Activated CD8-positive, alpha-beta memory T cell treated with anti-CD3 and anti-CD28 coated beads, Interleukin-2, amount 10 ng/mL, durations not matched to agents 7 days and 5 days (primary cell): ENCODE data around the gene SCAI. TPM values are rescaled to one million over a fixed set of nuclear protein-coding genes. Genes with fewer than 3 reads are reported as not detected.
"Not testable (repeated sequence)": the region's sequence is repeated elsewhere in the genome, so short reads cannot be mapped to it uniquely, and the experiment has no call there.

Experiments
- ATAC-seq: fragments of 150-1000 bp; cut with Tn5 transposase; one replicate; pipeline ENCODE4 v1.10.0; 2021; ENCODE audit warnings: moderate library complexity
- CTCF ChIA-PET: fragments of 350-600 bp; sonication (Branson Sonifier 250); formaldehyde crosslinking; loops from one replicate; lab custom pipeline; 2021; ENCODE audit warnings: antibody characterized with exemption; lab: Charles Lee
- DNase-seq: peaks from one replicate; pipeline ENCODE4 v3.0.0-alpha.2; 2020
- H3K27ac Mint-ChIP-seq: one replicate; pipeline ENCODE4 v1.8.0; 2021; ENCODE audit warnings: mild to moderate bottlenecking, mixed read lengths
- H3K27me3 Mint-ChIP-seq: one replicate; pipeline ENCODE4 v1.8.0; 2021; ENCODE audit warnings: mixed read lengths
- H3K36me3 Mint-ChIP-seq: one replicate; pipeline ENCODE4 v1.8.0; 2021; ENCODE audit warnings: mild to moderate bottlenecking, mixed read lengths
- H3K4me1 Mint-ChIP-seq: one replicate; pipeline ENCODE4 v1.8.0; 2021; ENCODE audit warnings: mixed read lengths
- H3K4me3 Mint-ChIP-seq: one replicate; pipeline ENCODE4 v1.8.0; 2021; ENCODE audit warnings: mild to moderate bottlenecking, moderate library complexity, mixed read lengths
- H3K9me3 Mint-ChIP-seq: one replicate; pipeline ENCODE4 v1.8.0; 2022; ENCODE audit warnings: low read depth, mixed read lengths
- total RNA-seq, 2 experiments: library from RNA; stranded (reverse); gene quantifications; one replicate each; pipeline ENCODE4 v1.2.3, GENCODE V29; 2021

SCAI gene
- total RNA-seq, 2 experiments from 2014 or later: 9.4 to 13.7 TPM

DNA sequence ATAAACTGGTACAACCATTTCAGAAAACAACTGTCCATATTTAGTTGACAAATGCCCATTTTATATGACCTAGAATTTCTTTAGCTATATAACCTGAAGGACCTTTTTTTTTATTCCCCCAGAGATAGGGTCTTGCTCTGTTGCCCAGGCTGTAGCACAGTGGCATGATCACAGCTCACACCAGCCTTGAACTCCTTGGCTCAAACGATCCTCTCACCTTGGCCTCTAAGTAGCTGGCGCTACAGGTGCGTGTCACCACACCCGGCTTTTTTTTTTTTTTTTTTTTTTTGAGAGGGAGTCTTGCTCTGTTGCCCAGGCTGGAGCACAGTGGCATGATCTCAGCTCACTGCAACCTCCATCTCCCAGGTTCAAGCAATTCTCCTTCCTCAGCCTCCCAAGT is 28.8 kb downstream of the SCAI start:
- H3K36me3 Mint-ChIP-seq: peaks cover 24% of the 10 kb centered on the region
- H3K27me3 Mint-ChIP-seq, DNase-seq, H3K4me3 Mint-ChIP-seq, H3K27ac Mint-ChIP-seq, H3K9me3 Mint-ChIP-seq, ATAC-seq: not testable (repeated sequence)
- CTCF ChIA-PET: interaction anchor here (0.8 to 1.3 kb wide), 4 partner anchors 12 to 175 kb away, joined by 3 to 6 read pairs (median 3); no protein-coding TSS in a partner anchor
- H3K4me1 Mint-ChIP-seq: peaks cover 10% of the 10 kb centered on the region

DNA sequence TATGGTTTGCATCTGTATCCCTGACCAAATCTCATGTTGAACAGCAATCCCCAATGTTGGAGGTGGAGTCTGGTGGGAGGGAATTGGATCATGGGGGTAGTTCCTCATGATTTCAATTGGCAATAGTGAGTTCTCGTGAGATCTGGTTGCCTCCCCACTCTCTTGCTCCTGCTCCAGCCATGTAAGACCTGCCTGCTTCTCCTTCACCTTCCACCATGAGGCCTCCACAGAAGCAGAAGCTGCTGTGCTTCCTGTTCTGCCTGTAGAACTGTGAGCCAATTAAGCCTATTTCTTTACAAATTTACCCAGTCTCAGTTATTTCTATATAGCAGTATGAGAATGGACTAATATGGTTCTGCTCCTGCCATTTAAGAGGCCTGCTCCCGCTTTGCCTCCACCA is 32.9 kb downstream of the SCAI start:
- ATAC-seq (no peak), DNase-seq (no peak)
- H3K27ac Mint-ChIP-seq: no peak overlapping the region
- peaks cover 19% of the 10 kb centered on the region for H3K36me3 Mint-ChIP-seq
- CTCF ChIA-PET: no interaction called here
- no peaks in the 10 kb centered on the region for H3K27me3 Mint-ChIP-seq
- H3K4me3 Mint-ChIP-seq: no peak overlapping the region
- H3K4me1 Mint-ChIP-seq: peaks cover 2% of the 10 kb centered on the region
- peaks cover 4% of the 10 kb centered on the region for H3K9me3 Mint-ChIP-seq

DNA sequence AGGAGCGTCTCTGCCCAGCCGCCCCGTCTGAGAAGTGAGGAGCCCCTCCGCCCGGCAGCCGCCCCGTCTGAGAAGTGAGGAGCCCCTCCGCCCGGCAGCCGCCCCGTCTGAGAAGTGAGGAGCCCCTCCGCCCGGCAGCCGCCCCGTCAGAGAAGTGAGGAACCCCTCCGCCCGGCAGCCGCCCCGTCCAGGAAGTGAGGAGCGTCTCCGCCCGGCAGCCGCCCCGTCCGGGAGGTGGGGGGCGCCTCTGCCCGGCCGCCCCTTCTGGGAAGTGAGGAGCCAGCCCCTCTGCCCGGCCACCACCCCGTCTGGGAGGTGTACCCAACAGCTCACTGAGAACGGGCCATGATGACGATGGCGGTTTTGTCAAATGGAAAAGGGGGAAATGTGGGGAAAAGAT is 34.8 kb downstream of the SCAI start:
- H3K4me3 Mint-ChIP-seq, H3K27ac Mint-ChIP-seq, H3K4me1 Mint-ChIP-seq, ATAC-seq, H3K9me3 Mint-ChIP-seq, H3K27me3 Mint-ChIP-seq, CTCF ChIA-PET, DNase-seq: not testable (repeated sequence)
- peaks cover 14% of the 10 kb centered on the region for H3K36me3 Mint-ChIP-seq

DNA sequence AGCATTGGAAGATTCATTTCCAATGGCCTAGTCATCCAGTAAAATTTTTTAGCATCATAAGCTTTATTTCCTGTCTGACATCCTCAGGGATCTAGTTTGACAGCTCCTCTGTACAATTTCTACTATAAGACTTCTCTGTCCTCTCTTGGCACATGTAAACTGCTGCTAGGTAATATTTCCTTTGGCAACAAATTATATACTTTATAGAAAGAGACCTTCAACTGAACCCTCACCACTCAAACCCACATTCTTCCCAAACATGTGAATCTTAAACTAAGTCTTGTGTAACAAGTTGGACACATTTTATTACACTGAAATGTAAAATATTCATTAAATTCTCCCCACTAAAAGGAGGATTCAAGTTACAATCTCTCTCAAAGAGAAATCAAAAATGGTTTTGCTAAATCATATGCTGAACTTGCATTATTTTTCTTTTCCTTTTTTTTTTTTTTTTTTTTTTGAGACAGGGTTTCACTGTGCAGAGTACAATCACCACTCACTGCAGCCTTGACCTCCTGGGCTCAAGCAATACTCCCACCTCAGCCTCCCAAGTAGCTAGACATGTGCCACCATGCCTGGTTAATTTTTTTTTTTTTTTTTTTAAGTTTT is 36.9 kb downstream of the SCAI start:
- CTCF ChIA-PET: no interaction called here
- no peak overlapping the region for H3K4me3 Mint-ChIP-seq
- peaks cover 1% of the 10 kb centered on the region for H3K36me3 Mint-ChIP-seq
- H3K27ac Mint-ChIP-seq: no peak overlapping the region
- no peaks in the 10 kb centered on the region for H3K9me3 Mint-ChIP-seq
- ATAC-seq (no peak), DNase-seq (no peak)
- no peaks in the 10 kb centered on the region for H3K4me1 Mint-ChIP-seq
- no peaks in the 10 kb centered on the region for H3K27me3 Mint-ChIP-seq

DNA sequence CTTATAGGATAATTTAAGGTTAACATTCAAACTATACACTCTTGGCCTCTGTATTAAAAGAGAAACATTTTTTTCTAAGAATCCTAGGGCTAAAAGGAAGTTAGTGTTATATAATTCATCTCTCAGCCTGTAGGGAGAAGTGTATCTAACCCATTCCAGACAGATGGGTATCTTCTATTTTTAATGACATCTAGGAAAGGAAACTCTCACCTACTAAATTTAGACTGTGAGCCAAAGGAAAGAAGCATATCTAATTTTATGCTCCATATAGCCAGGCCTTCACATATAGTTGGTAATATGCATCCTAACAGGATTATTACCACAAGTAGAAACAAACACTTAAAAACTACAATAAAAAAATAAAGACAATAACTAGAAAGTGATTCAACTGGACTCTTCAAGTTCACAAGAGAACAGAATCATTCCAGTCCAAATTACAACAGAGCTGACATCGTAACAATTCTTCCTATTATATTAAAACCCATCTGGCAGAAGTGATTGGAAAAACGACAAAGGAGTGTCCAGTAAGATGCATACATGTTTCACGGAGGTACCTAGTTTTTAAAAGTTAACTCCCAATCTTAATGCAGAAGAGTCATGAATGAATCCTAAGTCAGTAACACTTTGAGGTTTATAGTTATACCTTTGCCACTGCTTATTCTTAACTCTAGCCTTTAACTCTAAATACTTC is 39.4 kb downstream of the SCAI start:
- Mint-ChIP-seq H3K4me3 (no peak overlapping the region), H3K27ac (no peak overlapping the region), H3K9me3 (no peaks in the 10 kb centered on the region), H3K4me1 (no peaks in the 10 kb centered on the region), H3K27me3 (no peaks in the 10 kb centered on the region), H3K36me3 (no peaks in the 10 kb centered on the region)
- DNase-seq (no peak), ATAC-seq (no peak)
- CTCF ChIA-PET: no interaction called here

DNA sequence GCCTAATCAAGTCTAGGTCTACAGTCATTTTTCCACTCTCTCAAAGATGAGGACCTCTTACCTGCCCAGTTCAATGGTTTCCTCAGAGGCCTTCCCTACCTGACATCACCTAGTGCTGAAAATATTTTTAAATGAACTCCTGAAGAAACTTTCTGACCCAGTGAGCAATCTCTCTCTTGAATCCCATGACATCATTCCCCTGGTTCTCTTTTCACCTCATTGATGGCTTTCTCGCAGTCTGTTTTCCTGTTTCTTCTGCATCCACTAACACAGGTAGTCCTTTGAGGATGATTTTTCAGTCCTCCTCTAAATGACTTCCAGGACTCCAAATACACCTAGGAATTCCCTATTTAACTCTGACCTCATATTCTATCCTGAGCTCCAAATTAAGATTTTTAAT is 40.3 kb downstream of the SCAI start:
- ATAC-seq (no peak), DNase-seq (no peak)
- H3K9me3 Mint-ChIP-seq: no peaks in the 10 kb centered on the region
- H3K4me1 Mint-ChIP-seq: no peaks in the 10 kb centered on the region
- no peaks in the 10 kb centered on the region for H3K27me3 Mint-ChIP-seq
- no peaks in the 10 kb centered on the region for H3K36me3 Mint-ChIP-seq
- no peak overlapping the region for H3K4me3 Mint-ChIP-seq
- CTCF ChIA-PET: interaction anchor here (0.6 kb wide), 1 partner anchor 59 kb away, joined by 3 read pairs; no protein-coding TSS in a partner anchor
- H3K27ac Mint-ChIP-seq: no peak overlapping the region

DNA sequence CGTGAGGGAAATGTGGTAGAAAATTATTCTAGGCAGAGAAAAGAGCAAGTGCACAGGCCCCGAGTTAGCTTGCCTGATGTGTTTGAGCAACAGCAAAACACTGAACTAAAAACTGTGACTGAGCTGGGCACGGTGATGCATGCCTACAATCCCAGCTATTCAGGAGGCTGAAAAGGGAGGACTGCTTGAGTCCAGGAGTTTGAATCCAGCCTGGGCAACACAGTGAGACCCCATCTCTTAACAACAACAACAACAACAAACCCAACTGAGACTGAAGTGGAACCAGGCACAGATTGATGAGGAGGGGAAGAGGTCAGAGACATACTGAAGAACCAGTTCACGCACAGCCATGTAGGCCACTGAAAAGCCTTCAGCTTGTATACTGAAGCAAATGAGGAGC is 42.5 kb downstream of the SCAI start:
- Mint-ChIP-seq H3K4me3 (no peak overlapping the region), H3K27me3 (no peaks in the 10 kb centered on the region), H3K4me1 (no peaks in the 10 kb centered on the region), H3K9me3 (peaks cover 2% of the 10 kb centered on the region), H3K36me3 (peaks cover 2% of the 10 kb centered on the region), H3K27ac (no peak overlapping the region)
- ATAC-seq (no peak), DNase-seq (no peak)
- CTCF ChIA-PET: no interaction called here

DNA sequence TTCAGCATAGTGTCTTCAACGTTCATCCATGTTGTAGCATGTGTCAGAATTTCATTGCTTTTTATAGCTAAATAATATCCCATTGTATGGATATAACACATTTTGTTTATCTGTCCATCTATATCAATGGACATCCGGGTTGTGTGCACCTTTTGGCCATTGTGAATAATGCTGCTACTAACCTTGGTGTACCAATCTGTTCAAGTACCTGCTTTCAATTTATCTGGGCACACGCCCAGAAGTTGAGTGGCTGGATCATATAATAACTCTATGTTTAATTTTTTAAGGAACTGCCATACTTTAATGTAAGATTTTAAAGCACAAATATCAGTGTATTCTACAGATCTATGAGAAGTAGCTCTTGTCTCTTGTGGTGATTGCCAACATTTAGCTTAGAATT is 43.5 kb downstream of the SCAI start:
- H3K27me3 Mint-ChIP-seq: no peaks in the 10 kb centered on the region
- no peak overlapping the region for H3K27ac Mint-ChIP-seq
- H3K36me3 Mint-ChIP-seq: peaks cover 8% of the 10 kb centered on the region
- H3K4me1 Mint-ChIP-seq: no peaks in the 10 kb centered on the region
- CTCF ChIA-PET: no interaction called here
- ATAC-seq (no peak), DNase-seq (no peak)
- H3K9me3 Mint-ChIP-seq: peaks cover 2% of the 10 kb centered on the region
- H3K4me3 Mint-ChIP-seq: no peak overlapping the region

DNA sequence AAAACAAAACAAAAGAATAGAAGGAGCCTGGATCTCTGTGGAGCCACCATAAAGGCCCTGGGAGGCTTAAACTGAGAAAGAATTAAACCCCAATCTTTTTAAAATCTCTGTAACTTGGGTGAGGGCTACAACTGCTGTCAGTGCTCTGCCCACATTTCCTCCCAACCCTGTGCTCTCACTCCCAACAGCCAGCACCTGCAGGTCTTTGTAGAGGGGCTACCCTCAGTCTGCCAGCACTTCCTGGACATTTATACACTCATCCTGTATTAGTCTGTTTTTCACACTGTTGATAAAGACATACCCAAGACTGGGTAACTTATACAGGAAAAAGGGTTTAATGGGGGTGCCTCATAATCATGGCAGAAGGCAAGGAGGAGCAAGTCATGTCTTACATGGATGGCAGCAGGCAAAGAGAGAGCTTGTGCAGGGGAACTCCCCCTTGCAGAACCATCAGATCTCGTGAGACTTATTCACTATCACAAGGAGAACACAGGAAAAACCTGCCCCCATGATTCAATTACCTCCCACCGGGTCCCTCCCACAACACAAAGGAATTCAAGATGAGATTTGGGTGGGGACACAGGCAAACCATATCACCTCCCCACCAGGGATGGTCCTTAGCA is 47.4 kb downstream of the SCAI start:
- no peak overlapping the region for H3K27ac Mint-ChIP-seq
- no peaks in the 10 kb centered on the region for H3K4me1 Mint-ChIP-seq
- no peak overlapping the region for H3K4me3 Mint-ChIP-seq
- ATAC-seq (no peak), DNase-seq (no peak)
- H3K36me3 Mint-ChIP-seq: peaks cover 14% of the 10 kb centered on the region
- peaks cover 2% of the 10 kb centered on the region for H3K9me3 Mint-ChIP-seq
- CTCF ChIA-PET: no interaction called here
- H3K27me3 Mint-ChIP-seq: no peaks in the 10 kb centered on the region

DNA sequence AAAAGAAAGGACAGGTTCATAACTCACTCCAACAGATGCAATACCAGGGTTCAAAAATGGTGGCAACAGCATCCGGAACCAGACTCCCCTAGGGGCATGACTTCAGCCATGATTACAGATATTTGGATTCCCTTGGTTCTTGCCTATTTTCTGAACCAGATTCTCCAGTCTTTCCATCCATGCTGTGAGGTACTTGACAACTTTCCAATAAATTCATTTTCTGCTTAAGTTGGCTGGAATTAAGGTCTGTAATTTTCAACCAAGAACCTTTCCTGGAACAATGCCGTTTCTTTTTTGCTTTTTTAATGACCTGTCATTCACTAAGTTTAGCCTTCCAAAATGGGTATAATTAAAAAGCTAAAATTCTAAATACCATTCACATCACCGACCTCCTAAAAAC is 52.2 kb downstream of the SCAI start:
- CTCF ChIA-PET: no interaction called here
- ATAC-seq (no peak), DNase-seq (no peak)
- H3K27ac Mint-ChIP-seq: no peak overlapping the region
- peaks cover 12% of the 10 kb centered on the region for H3K36me3 Mint-ChIP-seq
- H3K4me1 Mint-ChIP-seq: peaks cover 14% of the 10 kb centered on the region
- no peaks in the 10 kb centered on the region for H3K9me3 Mint-ChIP-seq
- no peak overlapping the region for H3K4me3 Mint-ChIP-seq
- no peaks in the 10 kb centered on the region for H3K27me3 Mint-ChIP-seq

DNA sequence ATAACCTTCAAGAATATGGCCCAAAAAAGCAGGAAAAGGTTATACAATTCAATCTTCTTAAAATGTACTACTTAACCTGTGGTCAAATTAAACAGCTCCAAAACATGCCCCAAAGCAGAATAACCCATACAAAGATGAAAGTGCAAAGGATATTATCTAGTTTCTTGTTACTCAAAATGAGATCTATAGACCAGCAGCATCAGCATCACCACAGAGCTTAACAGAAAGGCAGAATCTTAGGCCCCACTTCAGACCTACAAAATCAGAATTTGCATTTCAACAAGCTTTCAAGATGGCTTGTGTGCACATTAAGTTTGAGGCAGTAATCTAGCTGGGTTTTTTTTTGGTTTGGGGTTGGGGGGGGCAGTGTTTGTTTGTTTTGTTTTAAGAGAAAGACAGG is 54.0 kb downstream of the SCAI start:
- DNase-seq (no peak), ATAC-seq (peak; percentile 30)
- no peaks in the 10 kb centered on the region for H3K27me3 Mint-ChIP-seq
- CTCF ChIA-PET: interaction anchor here (0.9 to 1.3 kb wide), 2 partner anchors 25 to 279 kb away, joined by 3 to 4 read pairs; no protein-coding TSS in a partner anchor
- peaks cover 8% of the 10 kb centered on the region for H3K36me3 Mint-ChIP-seq
- H3K27ac Mint-ChIP-seq: no peak overlapping the region
- peaks cover 14% of the 10 kb centered on the region for H3K4me1 Mint-ChIP-seq
- no peaks in the 10 kb centered on the region for H3K9me3 Mint-ChIP-seq
- no peak overlapping the region for H3K4me3 Mint-ChIP-seq

DNA sequence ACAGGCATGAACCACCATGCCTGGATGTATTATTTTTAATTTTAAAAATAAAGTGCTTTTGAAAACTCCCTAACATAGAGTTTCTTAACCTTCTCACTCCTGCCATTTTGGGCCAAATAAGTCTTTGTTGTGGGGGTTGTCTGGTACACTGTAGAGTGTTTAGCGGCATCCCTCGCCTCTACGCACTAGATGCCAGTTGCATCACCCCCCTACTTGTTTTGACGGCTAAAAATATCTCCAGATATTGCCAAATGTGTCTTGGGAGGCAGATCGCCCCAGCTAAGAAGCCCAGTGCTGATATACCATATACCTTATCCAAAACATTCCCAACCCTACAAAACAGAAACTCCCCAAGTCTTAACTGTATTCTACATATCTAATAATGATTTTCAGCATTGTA is 54.6 kb downstream of the SCAI start:
- Mint-ChIP-seq H3K4me1 (peaks cover 14% of the 10 kb centered on the region), H3K36me3 (peaks cover 7% of the 10 kb centered on the region), H3K27me3 (no peaks in the 10 kb centered on the region), H3K9me3 (peaks cover under 1% of the 10 kb centered on the region), H3K27ac (no peak overlapping the region), H3K4me3 (no peak overlapping the region)
- CTCF ChIA-PET: interaction anchor here (0.9 to 1.3 kb wide), 2 partner anchors 26 to 280 kb away, joined by 3 to 4 read pairs; no protein-coding TSS in a partner anchor
- DNase-seq (no peak), ATAC-seq (no peak)

DNA sequence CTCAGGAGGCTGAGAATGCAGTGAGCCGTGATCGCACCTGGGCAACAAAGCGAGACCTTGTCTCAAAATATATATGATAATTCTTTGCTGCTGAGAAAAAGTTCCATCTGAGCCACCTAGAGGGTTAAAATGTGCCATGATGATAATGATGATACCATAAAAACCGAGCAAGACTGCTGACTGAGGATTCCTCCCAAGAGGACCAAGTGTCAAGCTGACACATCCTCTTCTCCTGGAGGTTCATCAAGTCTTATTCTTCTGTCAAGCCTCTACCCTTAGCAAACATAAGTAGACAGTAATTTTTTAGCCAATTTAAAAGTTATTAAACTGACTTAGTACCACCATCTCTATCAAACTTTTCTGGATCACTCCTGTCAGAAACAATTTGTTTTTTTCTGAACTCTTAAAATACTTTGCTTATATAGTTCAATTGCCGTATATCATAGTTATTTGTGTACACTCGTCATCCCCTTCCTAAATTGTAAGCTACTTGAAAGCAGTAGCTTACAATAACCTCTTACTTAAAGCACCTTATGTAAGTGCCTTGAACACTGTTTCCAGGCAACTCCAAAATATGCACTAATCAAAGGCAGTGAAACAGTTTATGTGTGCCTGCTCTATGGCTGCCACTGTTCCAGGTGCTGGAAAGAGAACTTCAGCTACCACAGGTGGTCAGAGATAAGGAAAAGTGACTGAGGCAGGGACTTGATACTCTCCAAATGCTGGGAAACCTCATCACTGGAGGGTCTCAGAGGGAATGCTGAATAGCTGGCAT is 57.4 kb downstream of the SCAI start:
- H3K27me3 Mint-ChIP-seq: no peaks in the 10 kb centered on the region
- DNase-seq (no peak), ATAC-seq (no peak)
- CTCF ChIA-PET: interaction anchor here (0.6 kb wide), 1 partner anchor 466 kb away, joined by 4 read pairs; no protein-coding TSS in a partner anchor
- peaks cover 14% of the 10 kb centered on the region for H3K4me1 Mint-ChIP-seq
- H3K36me3 Mint-ChIP-seq: peaks cover 24% of the 10 kb centered on the region
- no peak overlapping the region for H3K27ac Mint-ChIP-seq
- peaks cover 15% of the 10 kb centered on the region for H3K9me3 Mint-ChIP-seq
- no peak overlapping the region for H3K4me3 Mint-ChIP-seq
